Osteoblast (primary cell): ENCODE measurements around the gene LRCOL1. TPM values are rescaled to one million over a fixed set of nuclear protein-coding genes. Genes with fewer than 3 reads are reported as not detected.

Experiments used
- DNase-seq: peaks from one replicate; pipeline ENCODE4 v3.0.0; 2011; ENCODE audit warnings: low spot score, mixed read lengths; ENCODE audit not compliant: insufficient read length; ENCODE audit errors: missing footprints
- H2AFZ ChIP-seq: 2 replicates; pipeline ENCODE4 v1.6.0; 2011; ENCODE audit warnings: mild to moderate bottlenecking, low read length
- H3K27ac ChIP-seq: 2 replicates; pipeline ENCODE4 v1.5.1; 2011; ENCODE audit warnings: mild to moderate bottlenecking, low read depth, low read length, moderate library complexity
- H3K27me3 ChIP-seq: 2 replicates; pipeline ENCODE4 v1.6.0; 2012; ENCODE audit warnings: mild to moderate bottlenecking, control low read depth, inconsistent platforms, low read length, moderate library complexity; ENCODE audit not compliant: insufficient read depth
- H3K36me3 ChIP-seq: 2 replicates; pipeline ENCODE4 v1.5.1; 2011; ENCODE audit warnings: mild to moderate bottlenecking, low read length, control low read depth, moderate library complexity; ENCODE audit not compliant: insufficient read depth
- H3K4me1 ChIP-seq: 2 replicates; pipeline ENCODE4 v1.5.1; 2011; ENCODE audit warnings: mild to moderate bottlenecking, low read length, control low read depth, moderate library complexity; ENCODE audit not compliant: insufficient read depth
- H3K4me2 ChIP-seq: 2 replicates; pipeline ENCODE4 v1.6.0; 2011; ENCODE audit warnings: mild to moderate bottlenecking, low read length; ENCODE audit not compliant: insufficient read depth
- H3K4me3 ChIP-seq: fragments of 200-600 bp; sonication (generic); 3 replicates; pipeline ENCODE4 v1.5.1; 2012; ENCODE audit warnings: mild to moderate bottlenecking, low read length, inconsistent platforms; ENCODE audit not compliant: insufficient read depth
- H3K79me2 ChIP-seq: 2 replicates; pipeline ENCODE4 v1.6.0; 2012; ENCODE audit warnings: mild to moderate bottlenecking, low read length, control low read depth, inconsistent platforms; ENCODE audit not compliant: insufficient read depth
- H3K9me3 ChIP-seq: 2 replicates; pipeline ENCODE4 v1.5.1; 2011; ENCODE audit warnings: low read depth, low read length, control low read depth
- H4K20me1 ChIP-seq: 2 replicates; pipeline ENCODE4 v1.6.0; 2012; ENCODE audit warnings: mild to moderate bottlenecking, low read length, control low read depth; ENCODE audit not compliant: insufficient read depth
- total RNA-seq: library from RNA; depleted of rRNA; stranded (reverse); fragments of >200 nt; gene quantifications from 2 replicates; pipeline ENCODE4 v1.2.3, GENCODE V29; 2012
- TF ChIP-seq, protein P1 (sequence below): IDR thresholded peaks from 2 replicates; pipeline ENCODE4 v1.5.1; 2011; ENCODE audit warnings: mild to moderate bottlenecking, low read depth, low read length, moderate library complexity; ENCODE audit errors: extremely low read depth

LRCOL1 gene
- total RNA-seq, 1 donor, result not detected

DNA sequence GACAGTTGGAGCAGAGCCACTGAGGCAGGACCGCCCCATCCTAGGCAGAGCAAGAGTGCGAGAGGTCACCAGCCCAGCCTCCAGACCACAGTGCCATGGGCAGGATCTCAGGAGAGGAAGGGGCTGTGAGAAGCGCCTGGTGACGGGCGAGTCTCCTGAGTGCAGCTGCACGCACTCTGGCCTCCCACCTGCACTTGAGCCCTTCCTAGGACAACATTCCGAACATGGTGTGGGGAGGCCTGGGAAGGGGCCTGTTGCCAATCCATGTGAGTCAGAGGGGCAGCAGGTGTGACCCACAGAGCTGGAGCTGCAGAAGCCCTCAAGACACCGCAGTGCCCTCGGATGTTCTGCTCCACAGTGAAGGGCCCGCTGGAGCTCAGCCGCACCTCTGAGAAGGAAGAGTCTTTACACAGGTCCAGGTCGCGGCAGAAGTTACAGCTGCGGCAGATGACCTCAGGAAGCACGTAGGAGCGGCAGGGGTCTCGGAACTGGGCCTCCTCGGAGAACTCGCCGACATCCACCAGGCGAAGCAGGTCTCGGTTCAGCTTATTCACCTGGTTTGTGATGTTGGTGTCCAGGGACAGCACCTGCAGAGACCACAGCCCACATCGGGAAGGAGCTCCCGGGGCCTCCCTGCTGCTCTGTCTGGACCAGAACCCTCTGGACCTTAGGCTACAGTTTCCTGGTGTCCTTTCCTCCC lies 15.5 kb upstream of the LRCOL1 start:
- H3K4me1 ChIP-seq, result peaks cover 9% of the 10 kb centered on the region
- DNase-seq, result peak; percentile 61
- TF ChIP-seq, protein P1, sequence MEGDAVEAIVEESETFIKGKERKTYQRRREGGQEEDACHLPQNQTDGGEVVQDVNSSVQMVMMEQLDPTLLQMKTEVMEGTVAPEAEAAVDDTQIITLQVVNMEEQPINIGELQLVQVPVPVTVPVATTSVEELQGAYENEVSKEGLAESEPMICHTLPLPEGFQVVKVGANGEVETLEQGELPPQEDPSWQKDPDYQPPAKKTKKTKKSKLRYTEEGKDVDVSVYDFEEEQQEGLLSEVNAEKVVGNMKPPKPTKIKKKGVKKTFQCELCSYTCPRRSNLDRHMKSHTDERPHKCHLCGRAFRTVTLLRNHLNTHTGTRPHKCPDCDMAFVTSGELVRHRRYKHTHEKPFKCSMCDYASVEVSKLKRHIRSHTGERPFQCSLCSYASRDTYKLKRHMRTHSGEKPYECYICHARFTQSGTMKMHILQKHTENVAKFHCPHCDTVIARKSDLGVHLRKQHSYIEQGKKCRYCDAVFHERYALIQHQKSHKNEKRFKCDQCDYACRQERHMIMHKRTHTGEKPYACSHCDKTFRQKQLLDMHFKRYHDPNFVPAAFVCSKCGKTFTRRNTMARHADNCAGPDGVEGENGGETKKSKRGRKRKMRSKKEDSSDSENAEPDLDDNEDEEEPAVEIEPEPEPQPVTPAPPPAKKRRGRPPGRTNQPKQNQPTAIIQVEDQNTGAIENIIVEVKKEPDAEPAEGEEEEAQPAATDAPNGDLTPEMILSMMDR, result no peak

DNA sequence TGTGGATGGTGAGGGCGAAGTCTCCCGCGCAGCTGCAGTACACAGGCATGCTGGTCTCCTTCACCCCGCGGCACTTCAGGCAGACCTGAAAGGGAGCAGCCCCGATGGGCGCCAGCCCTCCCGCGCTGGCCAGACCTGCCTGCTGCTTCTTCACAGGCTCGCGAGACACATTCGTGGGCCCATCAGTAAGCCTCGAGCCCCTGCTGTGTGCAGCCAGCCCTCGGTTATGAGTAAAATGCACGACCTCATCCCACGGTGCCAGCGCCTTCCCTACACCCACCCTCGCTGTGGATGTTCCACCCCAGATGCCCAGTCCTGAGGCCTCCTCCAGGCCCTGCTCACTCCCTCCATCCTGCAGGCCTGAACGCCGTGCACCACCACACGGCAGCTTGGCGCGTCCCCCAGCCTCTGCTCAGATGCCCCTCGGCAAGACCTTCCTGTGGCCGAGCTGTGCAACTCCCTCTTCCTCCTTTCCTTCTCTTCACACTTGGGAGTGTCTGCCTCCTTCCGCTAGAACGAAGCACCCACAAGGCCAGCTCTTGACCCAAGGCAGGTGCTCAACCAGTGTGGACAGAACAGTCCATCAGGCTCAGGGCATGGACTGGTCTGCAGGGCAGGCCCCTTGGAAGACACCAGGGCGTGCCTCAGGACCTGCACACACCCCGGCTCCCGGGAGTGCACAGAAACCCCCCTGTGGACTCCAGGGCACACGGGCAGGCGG lies 14.7 kb upstream of the LRCOL1 start:
- Histone ChIP-seq H3K4me1 (peaks cover 9% of the 10 kb centered on the region), H3K9me3 (no peaks in the 10 kb centered on the region), H3K79me2 (no peaks in the 10 kb centered on the region), H3K4me2 (no peak overlapping the region), H3K27ac (no peak overlapping the region), H3K27me3 (peaks cover 3% of the 10 kb centered on the region), H2AFZ (no peak overlapping the region), H3K4me3 (no peak overlapping the region), H3K36me3 (peaks cover 12% of the 10 kb centered on the region), H4K20me1 (no peaks in the 10 kb centered on the region)
- TF ChIP-seq, protein P1, result no peak
- DNase-seq, result peak; percentile 73

More for the DNA sequence above, 15.5 kb upstream of the LRCOL1 start:
- Histone ChIP-seq H3K4me2 (no peak overlapping the region), H3K27me3 (no peaks in the 10 kb centered on the region), H3K9me3 (no peaks in the 10 kb centered on the region), H3K27ac (no peak overlapping the region), H2AFZ (no peak overlapping the region), H3K79me2 (no peaks in the 10 kb centered on the region), H3K36me3 (peaks cover 15% of the 10 kb centered on the region), H3K4me3 (no peak overlapping the region), H4K20me1 (no peaks in the 10 kb centered on the region)

DNA sequence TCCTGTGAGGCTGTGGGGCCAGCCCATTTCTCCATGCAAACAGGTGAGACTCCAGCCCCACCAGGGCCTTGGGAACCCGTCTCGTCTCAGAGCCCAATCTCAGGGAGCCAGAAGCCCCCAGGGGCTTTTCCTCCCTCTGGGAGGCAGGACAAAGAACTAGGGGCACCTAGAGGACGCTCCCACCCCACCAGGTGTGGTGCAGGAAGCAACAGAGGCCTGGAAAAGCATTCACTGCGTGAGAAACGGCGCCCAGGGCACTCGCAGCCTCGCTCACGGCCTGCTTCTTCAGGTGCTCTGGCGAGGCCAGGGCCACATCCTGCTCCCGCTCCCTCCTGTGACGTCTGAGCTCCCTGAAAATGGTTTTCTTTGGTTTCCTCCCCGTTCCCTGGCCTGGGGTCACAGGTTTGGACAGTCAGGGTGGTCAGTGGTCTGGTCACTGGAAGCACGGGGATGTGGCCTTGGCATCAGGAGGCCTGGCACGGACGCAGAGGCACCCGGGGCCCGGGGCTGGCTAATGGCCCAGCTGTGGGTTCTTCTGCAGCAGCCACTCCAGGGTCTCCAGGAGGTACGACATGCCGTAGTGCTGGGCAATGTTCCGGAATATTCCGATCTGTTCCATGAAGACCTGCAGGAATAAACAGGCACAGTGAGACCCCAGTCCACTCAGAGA lies 13.9 kb upstream of the LRCOL1 start:
- no peak overlapping the region for H3K27ac ChIP-seq

More for the DNA sequence above, 13.9 kb upstream of the LRCOL1 start:
- no peaks in the 10 kb centered on the region for H4K20me1 ChIP-seq
- no peak overlapping the region for H2AFZ ChIP-seq
- peaks cover 9% of the 10 kb centered on the region for H3K4me1 ChIP-seq
- H3K9me3 ChIP-seq, result no peaks in the 10 kb centered on the region
- no peak overlapping the region for H3K4me3 ChIP-seq
- H3K79me2 ChIP-seq, result no peaks in the 10 kb centered on the region
- peaks cover 10% of the 10 kb centered on the region for H3K27me3 ChIP-seq
- peaks cover 4% of the 10 kb centered on the region for H3K36me3 ChIP-seq
- TF ChIP-seq, protein P1, result no peak
- no peak overlapping the region for H3K4me2 ChIP-seq
- DNase-seq, result peak; percentile 56
